Measurements from ENCODE around the gene BCAS3. TPM values are rescaled to one million over a fixed set of nuclear protein-coding genes. Genes with fewer than 3 reads are reported as not detected.

BCAS3 gene
- total RNA-seq, 2 experiments from 2014 or later = 13.4 to 14.5 TPM

DNA sequence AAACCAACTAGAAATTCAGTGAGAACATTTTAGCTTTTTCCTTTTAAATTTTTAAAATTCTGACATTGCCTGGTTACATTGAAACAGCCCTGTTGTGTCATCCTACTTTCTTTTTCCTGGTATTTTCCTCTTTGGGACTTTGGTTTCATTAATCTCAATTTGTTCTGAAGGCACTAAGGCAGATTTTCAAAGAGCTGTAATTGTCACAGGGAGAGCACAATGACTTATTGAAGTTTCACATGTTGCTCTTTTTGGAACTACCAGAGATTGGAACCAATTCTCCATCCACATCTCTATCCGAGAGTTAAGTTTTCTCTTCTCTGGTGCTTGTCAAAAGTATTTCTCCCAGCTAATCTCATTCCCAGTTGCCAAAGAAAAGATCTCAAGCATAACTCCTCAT, 577.3 kb downstream of the BCAS3 start:
- Histone ChIP-seq H4K20me1 (ENCODE audit: insufficient read depth, low read length) (no peaks in the 10 kb centered on the region), H3K4me3 (ENCODE audit: low read depth, low read length, poor library complexity, severe bottlenecking) (no peak overlapping the region), H3K27ac (ENCODE audit: low read depth, low read length, poor library complexity, severe bottlenecking) (no peak overlapping the region), H3K9me3 (ENCODE audit: low read length) (no peaks in the 10 kb centered on the region), H3K79me2 (ENCODE audit: insufficient read depth, low read depth, low read length) (no peaks in the 10 kb centered on the region), H3K4me1 (ENCODE audit: insufficient read depth, low read length, poor library complexity, severe bottlenecking) (no peaks in the 10 kb centered on the region), H3K4me2 (ENCODE audit: low read length) (no peak overlapping the region), H3K36me3 (ENCODE audit: insufficient read depth, low read length) (no peaks in the 10 kb centered on the region), H3K9me2 (ENCODE audit: insufficient read depth, low read length) (no peaks in the 10 kb centered on the region), H2AFZ (ENCODE audit: low read length) (no peak overlapping the region)
- intact Hi-C loops (cut with micrococcal nuclease; ENCODE audit: unreplicated experiment) = no loop called here
- ChIA-PET CTCF (ENCODE audit: unreplicated experiment) (no interaction called here), POLR2A (no interaction called here)
- no TSS peak for BruUV-seq (replicated peaks)
- no peak for TF ChIP-seq EZH2phosphoT487 (IDR thresholded peaks at IDR 0.05; ENCODE audit: borderline replicate concordance, low read depth, low read length)
- TF ChIP-seq, protein P1, sequence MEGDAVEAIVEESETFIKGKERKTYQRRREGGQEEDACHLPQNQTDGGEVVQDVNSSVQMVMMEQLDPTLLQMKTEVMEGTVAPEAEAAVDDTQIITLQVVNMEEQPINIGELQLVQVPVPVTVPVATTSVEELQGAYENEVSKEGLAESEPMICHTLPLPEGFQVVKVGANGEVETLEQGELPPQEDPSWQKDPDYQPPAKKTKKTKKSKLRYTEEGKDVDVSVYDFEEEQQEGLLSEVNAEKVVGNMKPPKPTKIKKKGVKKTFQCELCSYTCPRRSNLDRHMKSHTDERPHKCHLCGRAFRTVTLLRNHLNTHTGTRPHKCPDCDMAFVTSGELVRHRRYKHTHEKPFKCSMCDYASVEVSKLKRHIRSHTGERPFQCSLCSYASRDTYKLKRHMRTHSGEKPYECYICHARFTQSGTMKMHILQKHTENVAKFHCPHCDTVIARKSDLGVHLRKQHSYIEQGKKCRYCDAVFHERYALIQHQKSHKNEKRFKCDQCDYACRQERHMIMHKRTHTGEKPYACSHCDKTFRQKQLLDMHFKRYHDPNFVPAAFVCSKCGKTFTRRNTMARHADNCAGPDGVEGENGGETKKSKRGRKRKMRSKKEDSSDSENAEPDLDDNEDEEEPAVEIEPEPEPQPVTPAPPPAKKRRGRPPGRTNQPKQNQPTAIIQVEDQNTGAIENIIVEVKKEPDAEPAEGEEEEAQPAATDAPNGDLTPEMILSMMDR (conservative IDR thresholded peaks at IDR 0.05; ENCODE audit: low read length) = no peak
- DNase-seq (ENCODE audit: low spot score) = no peak

- CTCF ChIA-PET (ENCODE audit: unreplicated experiment) = no interaction called here
- no peaks in the 10 kb centered on the region for H3K4me1 ChIP-seq (ENCODE audit: insufficient read depth, low read length, poor library complexity, severe bottlenecking)
- intact Hi-C loops (cut with micrococcal nuclease; ENCODE audit: unreplicated experiment) = no loop called here
- no peaks in the 10 kb centered on the region for H3K9me3 ChIP-seq (ENCODE audit: low read length)
- H3K27ac ChIP-seq (ENCODE audit: low read depth, low read length, poor library complexity, severe bottlenecking) = no peak overlapping the region
- H3K79me2 ChIP-seq (ENCODE audit: insufficient read depth, low read depth, low read length) = no peaks in the 10 kb centered on the region
- no peak for DNase-seq (ENCODE audit: low spot score)
- no TSS peak for BruUV-seq (replicated peaks)
- H4K20me1 ChIP-seq (ENCODE audit: insufficient read depth, low read length) = no peaks in the 10 kb centered on the region
- no peak overlapping the region for H3K4me3 ChIP-seq (ENCODE audit: low read depth, low read length, poor library complexity, severe bottlenecking)
- POLR2A ChIA-PET = no interaction called here
- no peak overlapping the region for H2AFZ ChIP-seq (ENCODE audit: low read length)
- no peak for TF ChIP-seq EZH2phosphoT487 (IDR thresholded peaks at IDR 0.05; ENCODE audit: borderline replicate concordance, low read depth, low read length)
- TF ChIP-seq, protein P1 (conservative IDR thresholded peaks at IDR 0.05; ENCODE audit: low read length) = no peak
- no peak overlapping the region for H3K4me2 ChIP-seq (ENCODE audit: low read length)
- no peaks in the 10 kb centered on the region for H3K9me2 ChIP-seq (ENCODE audit: insufficient read depth, low read length)
- no peaks in the 10 kb centered on the region for H3K36me3 ChIP-seq (ENCODE audit: insufficient read depth, low read length)
These were observed 578.0 kb downstream of the BCAS3 start for GRCh38 chr17:61255647-61256046.

- no TSS peak for BruUV-seq (replicated peaks)
- Histone ChIP-seq H3K4me3 (ENCODE audit: low read depth, low read length, poor library complexity, severe bottlenecking) (no peak overlapping the region), H2AFZ (ENCODE audit: low read length) (no peak overlapping the region), H3K9me3 (ENCODE audit: low read length) (no peaks in the 10 kb centered on the region), H3K27ac (ENCODE audit: low read depth, low read length, poor library complexity, severe bottlenecking) (no peak overlapping the region), H3K36me3 (ENCODE audit: insufficient read depth, low read length) (no peaks in the 10 kb centered on the region), H3K4me2 (ENCODE audit: low read length) (no peak overlapping the region), H3K79me2 (ENCODE audit: insufficient read depth, low read depth, low read length) (no peaks in the 10 kb centered on the region), H4K20me1 (ENCODE audit: insufficient read depth, low read length) (no peaks in the 10 kb centered on the region), H3K9me2 (ENCODE audit: insufficient read depth, low read length) (no peaks in the 10 kb centered on the region), H3K4me1 (ENCODE audit: insufficient read depth, low read length, poor library complexity, severe bottlenecking) (no peaks in the 10 kb centered on the region)
- no peak for DNase-seq (ENCODE audit: low spot score)
- ChIA-PET CTCF (ENCODE audit: unreplicated experiment) (no interaction called here), POLR2A (interaction anchor here (0.9 kb wide), 1 partner anchor 16 kb away, joined by 3 read pairs; no protein-coding TSS in a partner anchor)
- intact Hi-C loops (cut with micrococcal nuclease; ENCODE audit: unreplicated experiment) = no loop called here
- TF ChIP-seq EZH2phosphoT487 (IDR thresholded peaks at IDR 0.05; ENCODE audit: borderline replicate concordance, low read depth, low read length) = no peak
These were observed 581.7 kb downstream of the BCAS3 start for GRCh38 chr17:61259360-61259759.
